ENCODE data around the gene SEMA3C. TPM values are rescaled to one million over a fixed set of nuclear protein-coding genes. Genes with fewer than 3 reads are reported as not detected.
"Not testable (repeated sequence)": the region's sequence is repeated elsewhere in the genome, so short reads cannot be mapped to it uniquely, and the experiment has no call there.

The SEMA3C gene
- total RNA-seq, result 9.5 TPM

GRCh38 chr7:80918909-80919721 is at the start of gene SEMA3C:
Gene SEMA3C (minus strand): TSS chr7:80919051. CDS start chr7:80916781, 2,270 bp downstream.
- ATAC-seq, result peak; percentile 97

DNA sequence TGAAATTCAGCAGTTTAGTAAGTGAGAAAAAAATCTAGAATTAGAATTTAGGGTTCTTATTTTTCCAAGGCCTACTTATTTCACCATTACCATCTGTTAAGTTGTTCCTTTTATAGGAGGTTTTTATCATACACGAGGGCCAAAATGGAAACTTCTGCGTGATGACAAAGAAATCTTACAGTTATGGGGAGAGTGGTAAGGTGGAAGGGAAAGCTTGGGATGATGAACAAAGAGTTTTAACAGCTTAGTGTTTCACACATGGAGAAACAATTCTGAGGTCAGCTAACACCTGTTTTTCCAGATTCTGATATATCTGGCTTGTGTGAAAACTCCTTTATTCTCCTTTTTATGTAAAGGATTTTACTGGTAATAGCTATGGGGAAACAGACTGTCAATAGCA is 49.8 kb upstream of the SEMA3C start:
- no peak for ATAC-seq

DNA sequence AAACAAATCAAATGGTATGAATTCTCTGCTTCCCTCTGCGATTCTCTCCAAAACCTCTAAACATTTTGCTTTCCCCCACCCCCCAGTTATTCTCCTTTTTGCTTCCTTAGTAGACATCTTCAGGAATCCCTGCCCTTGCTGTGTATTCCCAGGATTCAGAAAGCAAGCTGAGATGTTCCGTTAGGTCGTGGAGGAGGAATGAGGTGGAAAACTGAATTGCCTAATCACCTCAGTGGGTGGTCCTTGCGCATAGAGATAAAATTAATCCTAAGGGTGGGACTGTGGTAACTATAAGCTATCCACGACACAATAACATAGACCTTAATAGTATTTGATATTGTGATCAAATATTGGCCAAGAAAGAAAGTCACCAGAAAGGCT is 49.1 kb upstream of the SEMA3C start:
- no peak for ATAC-seq

DNA sequence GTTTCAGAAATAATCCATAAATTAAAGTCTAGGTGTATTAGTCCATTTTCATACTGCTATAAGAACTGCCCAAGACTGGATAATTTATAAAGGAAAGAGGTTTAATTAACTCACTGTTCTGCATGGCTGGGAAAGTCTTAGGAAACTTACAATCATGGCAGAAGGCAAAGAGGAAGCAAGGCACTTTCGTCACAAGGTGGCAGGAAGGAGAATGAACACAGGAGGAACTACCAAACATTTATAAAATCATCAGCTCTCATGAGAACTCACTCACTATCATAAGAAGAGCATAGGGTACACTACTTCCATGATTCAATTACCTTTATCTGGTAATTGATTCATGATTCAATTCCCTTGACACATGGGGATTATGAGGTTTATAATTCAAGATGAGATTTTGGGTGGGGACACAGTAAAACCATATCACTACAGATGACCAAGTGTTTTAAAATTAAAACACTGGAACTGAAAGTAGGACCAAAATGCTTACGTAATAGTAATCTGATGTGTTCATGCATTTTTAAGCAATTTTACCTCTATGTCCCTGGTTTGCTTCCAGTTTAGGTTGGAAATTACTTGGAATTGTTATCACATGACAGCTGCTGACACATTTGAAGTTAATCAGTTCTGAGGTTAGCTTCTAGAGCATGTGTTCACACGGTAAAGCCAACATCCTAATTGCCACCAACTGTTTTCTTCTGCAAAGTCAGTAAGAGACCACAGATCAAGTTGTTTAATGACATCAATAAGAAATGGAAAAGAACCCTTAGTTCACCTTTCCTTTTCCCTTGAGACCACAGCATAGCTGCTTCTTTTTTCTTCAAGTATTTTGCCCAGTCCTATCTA is 48.4 kb upstream of the SEMA3C start:
- ATAC-seq, result no peak

DNA sequence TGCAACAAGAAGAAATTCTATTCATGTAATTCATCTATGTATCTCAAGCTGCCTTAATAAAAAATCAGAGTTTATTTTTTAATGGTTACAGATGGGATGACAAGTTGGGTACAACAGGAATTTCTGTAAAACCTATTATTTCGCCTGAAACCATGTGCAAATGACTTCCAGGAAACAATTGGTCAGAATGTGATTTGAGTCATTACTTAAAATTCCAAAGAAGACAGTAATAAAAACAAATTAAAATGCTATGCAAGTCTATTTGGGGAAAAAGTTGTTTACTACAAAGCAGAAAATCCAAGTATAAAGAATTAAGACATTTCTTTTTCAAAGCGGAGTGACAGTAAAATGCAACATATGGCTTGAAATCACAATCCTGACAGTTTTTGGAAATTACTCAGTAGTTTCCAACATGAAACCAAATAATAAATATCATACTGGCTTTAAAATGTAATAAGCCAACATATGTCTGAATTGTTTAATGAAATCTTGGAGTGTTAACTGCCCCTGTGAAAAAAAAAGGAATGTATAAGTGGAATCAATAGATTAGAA is 41.5 kb upstream of the SEMA3C start:
- no peak for ATAC-seq

GRCh38 chr7:80957226-80957777 is 38.5 kb upstream of the SEMA3C start:
- no peak for ATAC-seq

GRCh38 chr7:80954191-80954590 is 35.3 kb upstream of the SEMA3C start:
- no peak for ATAC-seq

DNA sequence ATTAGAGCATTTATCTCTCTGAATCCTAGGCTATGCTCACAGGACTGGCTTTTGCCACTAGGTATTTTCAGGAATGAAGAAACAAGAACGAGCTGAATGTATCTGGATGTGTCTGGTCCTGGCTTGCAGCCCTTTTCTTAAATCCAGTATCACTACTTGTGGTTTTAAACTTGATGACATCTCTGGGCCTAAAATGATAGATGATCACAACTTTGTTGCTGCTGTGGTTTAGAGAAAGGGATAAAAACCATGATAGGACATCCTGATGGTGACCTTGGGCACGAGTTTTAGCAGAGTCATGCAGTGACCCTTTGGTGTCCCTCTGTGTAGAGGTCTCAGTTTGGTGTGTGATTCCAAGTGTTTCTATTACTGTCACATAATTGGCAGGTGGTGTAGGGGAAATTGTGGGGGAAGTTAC is 31.7 kb upstream of the SEMA3C start:
- ATAC-seq, result no peak

GRCh38 chr7:80949449-80949848 is 30.6 kb upstream of the SEMA3C start:
- no peak for ATAC-seq

- ATAC-seq, result no peak
These were observed 28.0 kb upstream of the SEMA3C start for GRCh38 chr7:80946858-80947257.

DNA sequence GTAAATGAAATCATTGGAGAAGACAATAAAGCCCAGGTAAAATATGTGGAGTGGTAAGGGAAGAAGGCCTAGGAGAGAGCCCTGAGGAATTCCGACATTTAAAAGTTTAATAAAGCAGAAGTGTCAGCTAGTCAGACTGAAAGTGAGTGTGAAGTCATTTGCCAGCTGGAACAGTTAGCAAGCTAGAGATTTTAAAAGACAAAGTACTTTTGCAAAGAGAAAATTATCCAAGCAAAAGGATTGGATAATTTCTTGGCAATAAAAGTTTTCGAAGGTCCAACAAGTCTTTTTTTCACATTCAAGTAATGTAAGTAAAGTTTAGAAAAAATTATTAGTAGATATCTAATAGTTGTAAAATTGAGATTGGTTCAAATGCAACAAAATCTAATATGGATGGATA is 27.1 kb upstream of the SEMA3C start:
- ATAC-seq, result no peak

DNA sequence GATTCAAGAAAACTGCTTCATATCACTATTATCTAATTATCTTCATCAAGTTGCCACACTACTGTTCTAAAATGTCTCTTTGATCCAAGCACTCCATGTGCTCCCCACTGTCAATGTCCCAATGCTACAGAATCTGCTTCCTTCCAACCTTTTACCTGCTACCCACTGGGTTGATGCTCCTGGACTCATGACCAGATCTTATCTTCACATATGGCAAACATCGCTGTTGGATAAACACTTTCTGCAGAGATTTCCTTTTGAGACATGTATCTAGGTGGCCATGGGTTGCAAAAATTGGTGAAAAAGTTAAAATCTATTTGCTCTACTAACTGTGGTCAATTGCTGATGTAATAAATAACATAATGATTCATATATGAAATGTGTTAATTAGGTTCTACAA is 24.5 kb upstream of the SEMA3C start:
- no peak for ATAC-seq

- peak; percentile 97 for ATAC-seq
These were observed 23.6 kb upstream of the SEMA3C start for GRCh38 chr7:80942261-80943041.

DNA sequence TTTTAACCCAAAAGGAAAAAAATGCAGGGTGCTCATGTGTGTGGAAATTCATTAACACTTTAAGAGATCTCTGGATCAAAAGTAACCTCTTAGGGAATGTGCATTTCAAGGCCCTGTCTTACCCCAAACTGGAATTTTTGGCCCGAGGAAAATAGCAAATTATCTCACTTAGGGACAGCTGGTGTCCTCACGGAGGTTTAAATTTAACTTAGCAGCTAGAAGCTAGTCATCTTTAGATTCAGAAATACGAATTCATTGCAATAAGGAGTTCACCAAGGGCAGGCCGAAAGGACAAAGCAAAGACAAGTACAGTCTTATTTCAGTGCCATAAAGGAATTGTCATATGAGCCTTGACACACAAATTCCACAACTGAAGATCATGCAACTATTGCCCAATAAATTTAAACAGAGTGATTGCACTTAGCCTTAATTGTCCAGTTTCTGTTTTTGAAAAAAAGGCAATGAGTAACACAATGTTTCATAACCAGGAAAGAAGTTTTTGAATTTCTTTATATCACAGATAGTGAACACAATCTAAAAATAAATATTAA is 22.4 kb upstream of the SEMA3C start:
- peak; percentile 86 for ATAC-seq

DNA sequence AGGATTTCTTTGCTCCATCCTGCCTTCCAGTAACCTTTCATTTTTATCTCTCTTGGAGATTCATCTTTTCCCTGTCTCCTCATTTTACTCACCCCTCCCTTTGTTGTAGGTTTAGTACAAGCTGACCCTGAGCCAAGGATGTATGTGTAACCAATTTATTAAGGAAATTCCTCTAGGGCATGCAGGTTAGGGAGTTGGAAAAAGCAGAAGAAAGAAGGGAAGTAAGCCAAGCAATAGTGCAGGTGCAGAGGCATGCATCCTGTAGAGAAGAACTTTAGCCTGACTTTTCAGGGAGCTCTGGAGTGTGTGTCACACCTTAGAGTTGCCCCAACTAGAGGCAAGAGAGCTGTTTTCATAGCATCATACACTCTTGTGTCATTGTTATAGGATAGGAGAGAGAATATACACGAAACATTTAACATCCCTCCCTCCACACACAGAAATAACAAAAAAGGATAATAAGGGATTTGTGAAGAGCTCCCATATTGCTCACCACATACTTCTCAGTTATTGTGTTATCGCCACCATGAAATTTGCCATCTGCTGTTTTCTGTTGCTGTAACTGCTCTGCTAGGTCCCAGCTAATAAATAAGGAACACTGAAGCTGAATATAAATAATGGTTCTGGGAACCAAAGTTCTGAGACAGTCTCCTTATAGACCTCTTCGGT is 21.8 kb upstream of the SEMA3C start:
- peak; percentile 44 for ATAC-seq

DNA sequence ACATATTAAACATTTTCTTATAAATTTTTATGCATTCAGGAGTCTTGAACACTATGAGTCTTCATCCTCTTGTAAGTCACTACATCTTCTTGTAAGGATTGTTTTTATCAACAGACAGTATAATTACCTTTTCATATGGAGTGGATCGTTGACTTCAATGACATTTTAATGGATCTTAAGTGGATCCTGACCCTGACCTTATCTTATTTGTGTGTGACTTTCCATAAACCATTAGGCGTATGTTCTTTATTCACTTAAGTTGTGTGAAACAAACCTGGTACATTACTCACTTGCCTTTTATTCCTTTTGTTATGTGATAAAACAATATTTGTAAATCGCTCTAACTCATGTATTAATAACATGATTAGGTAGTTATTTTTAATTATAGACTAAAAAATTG is 18.5 kb upstream of the SEMA3C start:
- ATAC-seq, result no peak

DNA sequence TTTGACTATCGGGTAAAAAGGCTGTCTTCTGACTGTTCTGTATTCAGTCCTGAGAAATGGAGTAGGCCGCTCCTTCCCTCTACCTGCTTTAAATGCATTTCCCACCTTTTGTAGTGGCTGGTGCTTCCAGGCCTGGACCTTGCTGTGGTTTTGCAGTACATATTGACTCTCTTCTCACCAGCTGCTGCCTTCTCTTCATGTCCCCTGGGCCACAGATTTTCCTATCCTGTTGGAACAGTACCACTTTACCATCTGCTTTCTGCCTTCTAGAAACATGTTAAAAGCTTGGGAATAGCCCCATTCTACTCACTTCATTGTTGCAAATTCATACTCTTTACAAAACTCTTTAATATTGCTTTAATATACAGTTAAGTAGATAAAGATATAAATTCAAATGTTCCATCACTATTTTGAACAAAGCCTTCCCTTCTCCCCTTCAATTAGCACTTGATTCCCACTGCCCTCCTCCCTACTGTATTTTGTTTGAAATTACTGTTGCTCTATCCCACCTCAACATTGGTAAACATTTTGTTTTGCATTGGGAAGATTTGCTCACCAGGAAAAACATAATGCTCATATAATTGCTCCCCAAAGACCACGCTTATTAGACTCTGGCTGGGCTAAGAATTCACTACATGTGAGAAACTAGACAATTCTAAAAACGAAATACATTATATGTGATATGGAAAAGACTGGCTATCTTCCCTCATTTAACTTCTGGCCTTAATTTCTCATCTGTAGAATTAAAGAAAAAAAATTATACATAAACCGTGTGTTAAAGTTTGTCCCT is 17.3 kb upstream of the SEMA3C start:
- ATAC-seq, result no peak

- ATAC-seq, result no peak
These were observed 15.5 kb upstream of the SEMA3C start for GRCh38 chr7:80934321-80934720.

DNA sequence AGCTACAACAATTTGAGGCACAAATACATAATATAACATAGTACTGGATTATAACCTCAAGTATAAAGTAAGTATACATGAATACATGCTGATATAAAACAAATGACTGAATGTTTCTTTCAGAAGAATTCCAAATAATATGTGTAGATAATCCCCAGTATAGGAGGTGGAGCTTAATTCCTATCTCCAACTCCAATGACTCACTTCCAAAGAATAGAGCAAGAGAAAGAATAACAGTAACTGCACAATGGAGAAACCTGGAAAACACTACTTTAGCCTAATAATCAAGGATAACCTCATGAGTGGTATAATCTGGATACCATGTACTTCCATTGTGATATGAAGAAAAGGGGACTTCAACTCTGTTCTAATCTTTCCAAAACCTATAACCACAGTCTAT is 13.7 kb upstream of the SEMA3C start:
- no peak for ATAC-seq

DNA sequence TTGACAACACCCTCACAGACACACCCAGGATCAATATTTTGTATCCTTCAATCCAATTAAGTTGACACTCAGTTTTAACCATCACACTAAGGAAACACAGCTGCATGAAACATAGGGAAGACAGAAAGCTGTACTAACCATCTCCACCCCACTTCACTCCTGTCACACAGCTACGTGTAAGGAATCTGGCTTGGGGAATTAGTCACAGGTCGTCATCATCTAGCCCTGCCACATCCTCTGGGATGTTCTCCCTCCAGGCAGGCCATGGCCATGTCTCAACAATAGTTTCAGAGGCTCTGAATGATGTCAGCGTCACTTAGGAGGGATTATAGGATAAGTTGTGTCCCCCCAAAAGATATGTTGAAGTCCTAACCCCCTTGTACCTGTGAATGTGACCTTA is 10.8 kb upstream of the SEMA3C start:
- peak; percentile 64 for ATAC-seq

GRCh38 chr7:80926955-80927354 is 8.1 kb upstream of the SEMA3C start:
- ATAC-seq, result not testable (repeated sequence)
